Liver (tissue), 9 donors: ENCODE measurements around the gene KAT14. TPM values are rescaled to one million over a fixed set of nuclear protein-coding genes. Genes with fewer than 3 reads are reported as not detected.

Source experiments
- DNase-seq: peaks from one replicate; pipeline ENCODE4 v3.0.0-alpha.2; 2017; ENCODE audit warnings: low spot score
- H3K27ac ChIP-seq, 2 donors: one replicate each; pipeline ENCODE4 v1.7.0; 2013; ENCODE audit warnings: inconsistent platforms in 2 of 2, low read length in 2 of 2, control low read depth in 1 of 2, low read depth in 1 of 2, mild to moderate bottlenecking in 1 of 2
- H3K27me3 ChIP-seq, 4 donors: one replicate each; pipeline versions ENCODE4 v1.6.1 to v1.7.0; 2013; ENCODE audit warnings: low read length in 3 of 4, inconsistent platforms in 1 of 4, mild to moderate bottlenecking in 1 of 4, moderate library complexity in 1 of 4; ENCODE audit not compliant: control insufficient read depth in 4 of 4, insufficient read depth in 4 of 4
- H3K36me3 ChIP-seq, 4 donors: one replicate each; pipeline versions ENCODE4 v1.6.1 to v1.7.0; 2013; ENCODE audit warnings: low read length in 3 of 4, mild to moderate bottlenecking in 3 of 4, low read depth in 1 of 4, moderate library complexity in 1 of 4; ENCODE audit not compliant: control insufficient read depth in 4 of 4, insufficient read depth in 3 of 4
- H3K4me1 ChIP-seq, 4 donors: one replicate each; pipeline versions ENCODE4 v1.6.1 to v1.7.0; 2013; ENCODE audit warnings: low read length in 3 of 4, mild to moderate bottlenecking in 3 of 4, moderate library complexity in 1 of 4; ENCODE audit not compliant: control insufficient read depth in 4 of 4, insufficient read depth in 4 of 4
- H3K4me3 ChIP-seq, 3 donors: one replicate each; pipeline versions ENCODE4 v1.6.1 to v1.7.0; 2013; ENCODE audit warnings: low read length in 3 of 3, control low read depth in 1 of 3, low read depth in 1 of 3, mild to moderate bottlenecking in 1 of 3
- H3K9ac ChIP-seq, 2 donors: one replicate each; pipeline ENCODE4 v1.7.0; 2013; ENCODE audit warnings: low read length in 2 of 2, mild to moderate bottlenecking in 2 of 2, moderate library complexity in 2 of 2, control low read depth in 1 of 2, low read depth in 1 of 2
- H3K9me3 ChIP-seq, 4 donors: one replicate each; pipeline versions ENCODE4 v1.6.1 to v1.7.0; 2013; ENCODE audit warnings: low read length in 3 of 4; ENCODE audit not compliant: control insufficient read depth in 4 of 4
- EGR1 ChIP-seq, 2 donors: IDR thresholded peaks; 2 replicates each; pipeline ENCODE4 v1.6.1; 2016 to 2018; ENCODE audit warnings: antibody characterized with exemption in 2 of 2, low read depth in 2 of 2
- FOXA1 ChIP-seq: IDR thresholded peaks from 2 replicates; pipeline ENCODE4 v1.6.1; 2016; ENCODE audit warnings: antibody characterized with exemption
- FOXA2 ChIP-seq: IDR thresholded peaks from 2 replicates; pipeline ENCODE4 v1.6.1; 2016; ENCODE audit warnings: antibody characterized with exemption
- GABPA ChIP-seq, 2 donors: IDR thresholded peaks in 1 of 2; conservative IDR thresholded peaks in 1 of 2; 2 replicates each; pipeline ENCODE4 v1.6.1; 2016; ENCODE audit warnings: antibody characterized with exemption in 2 of 2, mild to moderate bottlenecking in 1 of 2, moderate library complexity in 1 of 2
- HNF4A ChIP-seq, 2 donors: conservative IDR thresholded peaks; 2 replicates each; pipeline ENCODE4 v1.6.1; 2016; ENCODE audit warnings: antibody characterized with exemption in 2 of 2, mild to moderate bottlenecking in 2 of 2
- HNF4G ChIP-seq: IDR thresholded peaks from 2 replicates; pipeline ENCODE4 v1.6.1; 2016; ENCODE audit warnings: antibody characterized with exemption
- JUND ChIP-seq, 2 donors: IDR thresholded peaks; 2 replicates each; pipeline ENCODE4 v1.6.1; 2016; ENCODE audit warnings: antibody characterized with exemption in 2 of 2
- NR2F2 ChIP-seq: IDR thresholded peaks from 2 replicates; pipeline ENCODE4 v1.6.1; 2016; ENCODE audit warnings: antibody characterized with exemption
- RAD21 ChIP-seq, 2 donors: IDR thresholded peaks; 2 replicates each; pipeline ENCODE4 v1.6.1; 2016; ENCODE audit warnings: antibody characterized with exemption in 2 of 2, mild to moderate bottlenecking in 2 of 2
- RXRA ChIP-seq, 2 donors: IDR thresholded peaks; 2 replicates each; pipeline ENCODE4 v1.6.1; 2017 to 2018; ENCODE audit warnings: antibody characterized with exemption in 2 of 2, mild to moderate bottlenecking in 1 of 2
- SP1 ChIP-seq: IDR thresholded peaks from 2 replicates; pipeline ENCODE4 v1.6.1; 2018; ENCODE audit warnings: antibody characterized with exemption, mild to moderate bottlenecking
- TAF1 ChIP-seq: conservative IDR thresholded peaks from 2 replicates; pipeline ENCODE4 v1.6.1; 2016; ENCODE audit warnings: antibody characterized with exemption, mild to moderate bottlenecking
- YY1 ChIP-seq: IDR thresholded peaks from 2 replicates; pipeline ENCODE4 v1.6.1; 2016; ENCODE audit warnings: antibody characterized with exemption, mild to moderate bottlenecking
- WGBS: extraction: QIAGEN DNeasy Blood & Tissue Kit; methylation state at CpG from one replicate; pipeline ENCODE4 v1.1.7; 2013; 5-methylcytosine and 5-hydroxymethylcytosine counted together
- polyA plus RNA-seq, 2 donors: library from polyadenylated mRNA; stranded (reverse) in 1 of 2; unstranded in 1 of 2; fragments of 200-250 nt in 1 of 2; fragments of >200 nt in 1 of 2; fragmentation: Nextera tagmentation in 1 of 2; extraction: Ambion mirVana in 1 of 2; gene quantifications; one replicate each; pipeline versions ENCODE4 v1.2.1 to v1.2.3, GENCODE V29; 2013 to 2015
- total RNA-seq, 2 donors: library from RNA; depleted of rRNA; stranded (reverse); fragments of >200 nt; gene quantifications; one replicate each; pipeline ENCODE4 v1.2.3, GENCODE V29; 2014
- TF ChIP-seq, protein P1 (sequence below): IDR thresholded peaks from 2 replicates; pipeline ENCODE4 v1.6.1; 2016; ENCODE audit warnings: antibody characterized with exemption
- TF ChIP-seq, protein P2 (sequence below): IDR thresholded peaks from 2 replicates; pipeline ENCODE4 v1.6.1; 2016; ENCODE audit warnings: antibody characterized with exemption
- TF ChIP-seq, protein P3 (sequence below): IDR thresholded peaks from 2 replicates; pipeline ENCODE4 v1.6.1; 2016; ENCODE audit warnings: antibody characterized with exemption
- TF ChIP-seq, protein P4 (sequence below): IDR thresholded peaks from 2 replicates; pipeline ENCODE4 v1.6.1; 2016; ENCODE audit warnings: antibody characterized with exemption, mild to moderate bottlenecking
- TF ChIP-seq, protein P5 (sequence below): fragments of 150-350 bp; IDR thresholded peaks from 2 replicates; pipeline ENCODE4 v1.5.1; 2017; ENCODE audit warnings: improper control_type of control experiment, low read depth, low read length; ENCODE audit not compliant: missing input control
- donor health status: healthy.
- donor health status: healthy.
- donor health status: healthy.
- donor health status: healthy.
- donor health status: healthy.

KAT14 gene
- total and polyA plus RNA-seq, 4 donors, result 5.5 to 10.2 (median 6.2) TPM

DNA sequence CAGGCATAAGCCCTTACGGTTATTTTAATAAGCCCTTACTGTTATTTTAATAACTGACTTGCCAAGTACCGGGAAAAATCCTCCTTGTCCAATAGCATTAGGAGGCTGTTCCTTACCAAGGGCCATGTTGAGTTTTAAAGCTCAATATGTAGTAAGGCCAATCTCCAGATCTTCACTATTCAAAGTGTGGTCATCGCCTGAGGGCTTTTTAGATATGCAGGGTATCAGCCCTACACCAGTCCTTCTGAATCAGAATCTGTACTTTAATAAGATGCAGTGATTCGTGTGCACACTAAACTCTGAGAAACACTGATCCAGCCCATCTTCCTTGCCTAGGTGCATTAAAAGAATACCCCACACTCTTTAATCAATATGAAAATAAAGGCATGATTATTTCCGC, 77.9 kb downstream of the KAT14 start:
- no peak overlapping the region for H3K9ac ChIP-seq

More for the DNA sequence above, 77.9 kb downstream of the KAT14 start:
- TF ChIP-seq NR2F2, result no peak
- TF ChIP-seq, protein P1, sequence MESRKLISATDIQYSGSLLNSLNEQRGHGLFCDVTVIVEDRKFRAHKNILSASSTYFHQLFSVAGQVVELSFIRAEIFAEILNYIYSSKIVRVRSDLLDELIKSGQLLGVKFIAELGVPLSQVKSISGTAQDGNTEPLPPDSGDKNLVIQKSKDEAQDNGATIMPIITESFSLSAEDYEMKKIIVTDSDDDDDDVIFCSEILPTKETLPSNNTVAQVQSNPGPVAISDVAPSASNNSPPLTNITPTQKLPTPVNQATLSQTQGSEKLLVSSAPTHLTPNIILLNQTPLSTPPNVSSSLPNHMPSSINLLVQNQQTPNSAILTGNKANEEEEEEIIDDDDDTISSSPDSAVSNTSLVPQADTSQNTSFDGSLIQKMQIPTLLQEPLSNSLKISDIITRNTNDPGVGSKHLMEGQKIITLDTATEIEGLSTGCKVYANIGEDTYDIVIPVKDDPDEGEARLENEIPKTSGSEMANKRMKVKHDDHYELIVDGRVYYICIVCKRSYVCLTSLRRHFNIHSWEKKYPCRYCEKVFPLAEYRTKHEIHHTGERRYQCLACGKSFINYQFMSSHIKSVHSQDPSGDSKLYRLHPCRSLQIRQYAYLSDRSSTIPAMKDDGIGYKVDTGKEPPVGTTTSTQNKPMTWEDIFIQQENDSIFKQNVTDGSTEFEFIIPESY, result no peak
- TF ChIP-seq RAD21 (IDR thresholded peaks at IDR 0.05), result no peak
- no peak for TF ChIP-seq JUND (IDR thresholded peaks at IDR 0.05)
- no peak for TF ChIP-seq HNF4A (conservative IDR thresholded peaks at IDR 0.05)
- TF ChIP-seq, protein P2, sequence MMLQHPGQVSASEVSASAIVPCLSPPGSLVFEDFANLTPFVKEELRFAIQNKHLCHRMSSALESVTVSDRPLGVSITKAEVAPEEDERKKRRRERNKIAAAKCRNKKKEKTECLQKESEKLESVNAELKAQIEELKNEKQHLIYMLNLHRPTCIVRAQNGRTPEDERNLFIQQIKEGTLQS, result no peak
- TF ChIP-seq, protein P3, sequence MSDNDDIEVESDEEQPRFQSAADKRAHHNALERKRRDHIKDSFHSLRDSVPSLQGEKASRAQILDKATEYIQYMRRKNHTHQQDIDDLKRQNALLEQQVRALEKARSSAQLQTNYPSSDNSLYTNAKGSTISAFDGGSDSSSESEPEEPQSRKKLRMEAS, result no peak
- TF ChIP-seq FOXA2, result no peak
- TF ChIP-seq, protein P4, sequence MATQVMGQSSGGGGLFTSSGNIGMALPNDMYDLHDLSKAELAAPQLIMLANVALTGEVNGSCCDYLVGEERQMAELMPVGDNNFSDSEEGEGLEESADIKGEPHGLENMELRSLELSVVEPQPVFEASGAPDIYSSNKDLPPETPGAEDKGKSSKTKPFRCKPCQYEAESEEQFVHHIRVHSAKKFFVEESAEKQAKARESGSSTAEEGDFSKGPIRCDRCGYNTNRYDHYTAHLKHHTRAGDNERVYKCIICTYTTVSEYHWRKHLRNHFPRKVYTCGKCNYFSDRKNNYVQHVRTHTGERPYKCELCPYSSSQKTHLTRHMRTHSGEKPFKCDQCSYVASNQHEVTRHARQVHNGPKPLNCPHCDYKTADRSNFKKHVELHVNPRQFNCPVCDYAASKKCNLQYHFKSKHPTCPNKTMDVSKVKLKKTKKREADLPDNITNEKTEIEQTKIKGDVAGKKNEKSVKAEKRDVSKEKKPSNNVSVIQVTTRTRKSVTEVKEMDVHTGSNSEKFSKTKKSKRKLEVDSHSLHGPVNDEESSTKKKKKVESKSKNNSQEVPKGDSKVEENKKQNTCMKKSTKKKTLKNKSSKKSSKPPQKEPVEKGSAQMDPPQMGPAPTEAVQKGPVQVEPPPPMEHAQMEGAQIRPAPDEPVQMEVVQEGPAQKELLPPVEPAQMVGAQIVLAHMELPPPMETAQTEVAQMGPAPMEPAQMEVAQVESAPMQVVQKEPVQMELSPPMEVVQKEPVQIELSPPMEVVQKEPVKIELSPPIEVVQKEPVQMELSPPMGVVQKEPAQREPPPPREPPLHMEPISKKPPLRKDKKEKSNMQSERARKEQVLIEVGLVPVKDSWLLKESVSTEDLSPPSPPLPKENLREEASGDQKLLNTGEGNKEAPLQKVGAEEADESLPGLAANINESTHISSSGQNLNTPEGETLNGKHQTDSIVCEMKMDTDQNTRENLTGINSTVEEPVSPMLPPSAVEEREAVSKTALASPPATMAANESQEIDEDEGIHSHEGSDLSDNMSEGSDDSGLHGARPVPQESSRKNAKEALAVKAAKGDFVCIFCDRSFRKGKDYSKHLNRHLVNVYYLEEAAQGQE, result no peak
- TF ChIP-seq RXRA (IDR thresholded peaks at IDR 0.05), result no peak
- no peak for TF ChIP-seq TAF1
- no peak for TF ChIP-seq EGR1 (IDR thresholded peaks at IDR 0.05; ENCODE audit: low read depth in 2 of 2)
- TF ChIP-seq, protein P5, sequence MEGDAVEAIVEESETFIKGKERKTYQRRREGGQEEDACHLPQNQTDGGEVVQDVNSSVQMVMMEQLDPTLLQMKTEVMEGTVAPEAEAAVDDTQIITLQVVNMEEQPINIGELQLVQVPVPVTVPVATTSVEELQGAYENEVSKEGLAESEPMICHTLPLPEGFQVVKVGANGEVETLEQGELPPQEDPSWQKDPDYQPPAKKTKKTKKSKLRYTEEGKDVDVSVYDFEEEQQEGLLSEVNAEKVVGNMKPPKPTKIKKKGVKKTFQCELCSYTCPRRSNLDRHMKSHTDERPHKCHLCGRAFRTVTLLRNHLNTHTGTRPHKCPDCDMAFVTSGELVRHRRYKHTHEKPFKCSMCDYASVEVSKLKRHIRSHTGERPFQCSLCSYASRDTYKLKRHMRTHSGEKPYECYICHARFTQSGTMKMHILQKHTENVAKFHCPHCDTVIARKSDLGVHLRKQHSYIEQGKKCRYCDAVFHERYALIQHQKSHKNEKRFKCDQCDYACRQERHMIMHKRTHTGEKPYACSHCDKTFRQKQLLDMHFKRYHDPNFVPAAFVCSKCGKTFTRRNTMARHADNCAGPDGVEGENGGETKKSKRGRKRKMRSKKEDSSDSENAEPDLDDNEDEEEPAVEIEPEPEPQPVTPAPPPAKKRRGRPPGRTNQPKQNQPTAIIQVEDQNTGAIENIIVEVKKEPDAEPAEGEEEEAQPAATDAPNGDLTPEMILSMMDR, result no peak
- no peak for TF ChIP-seq HNF4G
- TF ChIP-seq FOXA1, result no peak
- no peak for TF ChIP-seq GABPA (IDR thresholded peaks at IDR 0.05 in 1 of 2, conservative IDR thresholded peaks at IDR 0.05 in 1 of 2)
- TF ChIP-seq YY1, result no peak
- TF ChIP-seq SP1, result no peak
- DNase-seq, result no peak
- Histone ChIP-seq H3K27me3 (no peaks in the 10 kb centered on the region), H3K4me1 (no peaks in the 10 kb centered on the region), H3K36me3 (no peaks in the 10 kb centered on the region), H3K9me3 (no peaks in the 10 kb centered on the region), H3K27ac (no peak overlapping the region), H3K4me3 (no peak overlapping the region)
- 88% methylated on average over 5 of the region's 5 CpGs for WGBS
